GM19372 (cell line): Measurements from ENCODE around the gene GLRX3.

Source experiments
- ATAC-seq: cut with Tn5 transposase; IDR thresholded peaks from one replicate; pipeline ENCODE4 v1.9.1; 2021; ENCODE audit warnings: mild to moderate bottlenecking, low read depth, moderate library complexity; ENCODE audit not compliant: unreplicated experiment

Gene GLRX3

DNA sequence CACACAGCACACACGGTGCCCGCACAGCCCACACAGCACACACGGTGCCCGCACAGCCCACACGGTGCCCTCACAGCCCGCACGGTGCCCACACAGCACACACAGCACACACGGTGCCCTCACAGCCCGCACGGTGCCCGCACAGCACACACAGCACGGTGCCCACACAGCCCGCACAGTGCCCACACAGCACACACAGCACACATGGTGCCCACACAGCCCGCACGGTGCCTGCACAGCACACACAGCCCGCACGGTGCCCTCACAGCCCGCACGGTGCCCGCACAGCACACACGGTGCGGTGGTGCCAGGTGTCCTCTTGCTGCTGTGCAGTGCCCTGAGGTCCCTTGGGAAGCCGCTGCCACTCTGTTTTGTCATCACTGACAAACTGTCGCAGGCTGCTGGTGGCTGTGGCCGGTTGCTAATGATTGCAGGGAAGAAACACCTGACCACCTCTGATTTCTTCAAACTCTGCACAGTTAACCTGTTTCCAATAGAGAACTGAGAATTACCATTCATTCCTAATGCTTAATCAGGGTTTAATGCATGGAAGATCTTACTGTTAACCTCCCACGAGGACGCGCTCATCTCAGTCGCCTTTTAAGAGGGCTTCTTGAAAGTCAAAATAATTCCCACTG, 66.9 kb downstream of the GLRX3 start:
- no peak for ATAC-seq

DNA sequence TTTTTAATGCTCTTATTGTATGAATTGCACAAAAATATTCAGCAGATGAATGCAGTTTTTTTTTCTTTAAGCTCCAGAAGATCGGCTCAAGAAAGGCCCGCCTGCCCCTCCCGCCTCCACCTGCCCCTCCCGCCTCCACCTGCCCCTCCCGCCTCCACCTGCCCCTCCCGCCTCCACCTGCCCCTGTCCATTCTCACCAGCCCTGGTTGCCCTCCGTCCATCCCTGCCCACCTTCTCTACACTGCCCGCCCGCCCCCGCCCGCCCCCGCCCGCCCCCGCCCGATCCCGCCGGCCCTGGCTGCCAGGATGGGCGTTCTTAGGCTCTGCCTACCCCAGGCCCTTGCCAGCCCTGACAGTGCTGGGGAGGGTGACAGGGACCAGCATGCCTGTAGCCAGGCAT, 67.4 kb downstream of the GLRX3 start:
- ATAC-seq, result no peak

DNA sequence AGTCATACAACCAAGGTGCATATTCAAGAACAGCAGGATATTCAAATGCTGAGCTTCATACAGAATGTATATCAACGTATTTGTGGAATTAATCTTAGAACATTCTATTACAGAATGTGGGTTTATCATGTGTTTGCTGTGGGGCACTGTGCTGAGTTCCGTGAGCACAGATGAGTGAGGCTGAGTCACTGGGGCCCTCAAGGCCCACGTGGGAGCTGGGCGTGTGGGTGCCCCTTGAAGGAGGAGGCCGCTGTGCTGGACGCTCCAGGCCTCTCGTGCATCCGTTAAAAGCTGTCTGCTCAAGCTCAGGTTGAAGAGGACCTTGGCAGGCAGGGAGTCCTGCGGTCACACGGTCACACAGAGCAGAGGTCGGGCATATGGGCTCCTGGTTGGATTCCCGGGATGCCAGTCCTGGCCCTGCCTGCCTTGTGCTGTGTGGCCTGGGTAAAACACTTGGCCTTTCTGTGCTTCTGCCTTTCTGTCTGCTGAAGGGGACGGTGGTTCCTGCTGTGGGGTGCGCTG, 70.1 kb downstream of the GLRX3 start:
- no peak for ATAC-seq

DNA sequence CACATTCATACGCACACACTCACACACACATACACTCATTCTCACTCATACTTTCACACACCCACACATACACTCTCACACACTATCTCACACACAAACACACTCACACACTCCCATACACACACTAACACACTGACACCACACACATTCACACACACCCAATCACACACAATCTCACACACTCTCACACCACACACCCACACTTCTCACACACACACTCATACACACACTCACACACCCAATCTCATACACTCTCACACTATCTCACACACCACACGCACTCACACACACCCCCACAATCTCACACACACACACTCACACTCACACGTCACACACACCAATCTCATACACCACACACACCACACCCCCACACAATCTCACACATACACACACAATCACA, 71.0 kb downstream of the GLRX3 start:
- no peak for ATAC-seq

DNA sequence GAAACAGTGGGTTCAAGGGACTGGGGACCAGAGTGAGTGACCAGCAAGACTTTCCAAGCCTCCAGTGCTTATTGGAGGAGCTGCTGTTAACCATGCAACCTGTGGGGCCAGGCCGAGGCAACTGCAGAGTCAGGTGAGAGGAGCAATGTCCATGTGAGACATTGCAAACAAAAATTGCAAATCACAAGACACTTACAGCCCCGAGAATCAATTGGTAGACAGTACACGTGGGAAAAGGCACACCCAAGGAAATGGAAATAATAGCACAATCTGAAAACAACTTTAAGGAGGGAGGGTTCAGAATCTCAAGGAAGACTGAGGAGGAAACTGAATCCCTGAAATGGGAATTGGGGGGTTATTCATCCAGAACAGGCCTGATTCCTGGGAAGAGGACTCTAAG, 72.6 kb downstream of the GLRX3 start:
- no peak for ATAC-seq

DNA sequence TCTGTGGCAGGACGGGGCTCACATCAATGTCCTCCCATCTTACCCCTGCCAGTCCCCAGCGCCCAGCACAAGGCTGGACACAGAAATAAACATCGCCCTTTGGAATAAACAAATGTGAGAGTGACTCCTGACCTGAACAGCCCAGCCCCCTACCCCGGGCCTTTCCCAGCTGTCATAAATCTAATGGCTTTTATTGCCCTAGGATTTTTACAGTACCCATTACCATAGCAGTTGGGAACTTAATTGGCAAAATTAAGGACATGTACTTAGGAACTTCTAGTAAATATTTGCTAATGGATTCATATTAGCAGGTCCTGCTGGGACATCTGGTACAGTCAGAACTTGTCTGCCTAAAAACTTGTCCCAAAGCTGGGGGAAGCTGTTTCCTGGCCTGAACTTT, 76.6 kb downstream of the GLRX3 start:
- ATAC-seq, result no peak

DNA sequence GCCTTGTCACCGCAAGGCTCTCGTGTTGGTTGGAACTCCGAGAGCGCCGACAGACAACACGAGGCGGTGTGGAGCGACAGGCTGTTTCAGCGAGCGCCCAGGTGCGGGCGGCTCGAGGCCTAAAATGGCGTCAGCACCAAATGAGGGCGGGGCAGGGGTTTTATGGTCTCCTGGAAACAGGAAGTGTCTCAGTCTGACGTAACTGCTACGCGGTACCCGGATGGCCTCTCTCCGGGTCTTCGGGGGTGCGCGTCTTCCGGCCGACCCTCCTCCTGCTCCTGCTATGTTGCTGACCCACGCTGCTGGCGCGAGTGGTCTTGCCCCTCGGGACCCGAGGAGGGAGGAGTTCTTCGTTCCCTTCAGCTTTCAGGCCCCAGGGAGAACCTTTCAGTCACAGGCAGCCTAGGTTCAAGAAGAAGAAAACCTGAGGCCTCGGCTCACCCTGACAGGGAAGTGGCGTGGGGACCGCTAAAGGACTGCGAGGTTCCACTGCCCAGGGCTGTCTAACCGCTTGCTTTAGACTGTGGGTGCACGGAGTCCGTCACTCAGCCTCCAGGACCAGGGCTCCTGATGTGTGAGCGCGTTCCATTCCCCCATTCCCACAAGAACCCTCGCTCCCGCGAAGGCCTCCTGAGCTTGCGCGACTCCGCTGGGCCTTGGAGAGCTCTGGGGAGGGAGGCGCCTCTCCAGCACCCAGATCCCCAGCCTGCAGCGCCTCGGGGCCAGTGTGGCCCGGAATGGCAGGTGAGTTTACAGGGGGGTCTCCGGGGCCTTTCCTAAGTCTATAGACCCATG, 77.3 kb downstream of the GLRX3 start:
- no peak for ATAC-seq

DNA sequence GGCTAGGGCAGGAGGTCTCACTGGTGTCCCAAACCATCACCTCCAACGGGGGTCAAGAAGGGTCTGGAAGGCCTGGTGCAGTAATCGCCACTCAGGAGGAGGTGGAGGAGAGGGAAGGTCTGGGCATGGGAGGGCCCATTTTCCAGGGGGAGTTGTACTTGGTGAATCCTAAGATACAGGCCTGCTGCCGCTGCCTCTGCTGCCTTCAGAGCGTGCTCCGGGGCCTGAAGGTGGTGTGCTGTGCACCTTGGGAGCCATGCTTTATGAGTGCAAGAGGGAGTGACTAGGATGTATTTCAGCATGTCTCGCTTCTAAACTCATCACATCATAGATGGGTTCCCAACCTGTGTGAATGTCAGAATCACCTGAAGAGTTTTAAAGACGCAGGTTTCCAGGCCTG, 78.2 kb downstream of the GLRX3 start:
- ATAC-seq, result no peak

DNA sequence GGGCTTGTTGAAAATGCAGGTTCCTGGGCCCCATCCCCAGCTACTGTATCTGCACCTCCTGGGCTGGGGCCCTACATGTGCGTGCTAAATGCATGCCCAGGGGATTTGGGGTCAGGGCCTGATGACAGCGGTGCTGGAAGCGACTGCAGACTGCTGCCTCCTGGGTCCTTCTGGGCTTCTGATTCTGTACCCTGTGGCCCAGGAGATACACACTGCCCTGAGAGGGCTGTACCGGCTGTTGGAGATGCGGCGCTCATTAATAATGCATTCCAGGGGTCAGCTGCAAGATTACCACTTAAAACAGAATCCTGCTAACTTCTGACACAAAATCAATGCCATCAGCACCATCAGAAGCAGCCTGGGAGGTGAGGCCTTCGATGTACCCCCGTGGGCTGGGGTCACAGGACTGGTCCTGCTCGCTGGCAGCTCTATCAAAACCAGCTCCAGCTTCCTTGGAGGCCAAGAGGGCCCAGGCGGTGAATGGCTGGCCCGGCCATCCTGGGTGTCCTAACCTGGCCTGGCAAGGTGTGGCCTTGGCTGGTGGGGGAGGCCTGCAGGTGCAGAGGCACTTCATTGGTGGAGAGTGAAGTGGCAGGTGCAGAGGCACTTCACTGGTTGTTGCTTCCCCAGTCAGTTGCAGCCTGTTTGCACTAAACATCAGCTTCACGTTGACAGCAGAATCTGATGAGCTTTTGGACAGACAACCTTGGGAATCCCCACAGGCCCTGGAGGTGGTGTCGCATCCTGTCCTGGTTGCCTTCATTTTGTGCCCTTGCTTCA, 79.2 kb downstream of the GLRX3 start:
- ATAC-seq, result no peak

DNA sequence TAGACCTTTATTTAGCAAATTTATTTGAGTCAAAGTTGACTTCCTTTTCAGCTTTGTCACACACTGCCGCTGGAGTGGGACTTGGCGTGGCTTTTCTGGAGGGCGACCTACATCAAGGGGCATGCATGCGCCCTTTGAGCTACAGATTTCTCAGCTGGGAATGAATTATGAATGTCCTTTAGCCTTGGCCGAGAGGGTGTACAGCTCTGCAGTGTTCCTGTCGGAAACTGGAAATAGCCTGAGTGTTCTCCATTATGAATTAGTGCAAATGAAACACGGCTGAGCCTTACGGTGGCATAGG, 79.7 kb downstream of the GLRX3 start:
- ATAC-seq, result no peak

DNA sequence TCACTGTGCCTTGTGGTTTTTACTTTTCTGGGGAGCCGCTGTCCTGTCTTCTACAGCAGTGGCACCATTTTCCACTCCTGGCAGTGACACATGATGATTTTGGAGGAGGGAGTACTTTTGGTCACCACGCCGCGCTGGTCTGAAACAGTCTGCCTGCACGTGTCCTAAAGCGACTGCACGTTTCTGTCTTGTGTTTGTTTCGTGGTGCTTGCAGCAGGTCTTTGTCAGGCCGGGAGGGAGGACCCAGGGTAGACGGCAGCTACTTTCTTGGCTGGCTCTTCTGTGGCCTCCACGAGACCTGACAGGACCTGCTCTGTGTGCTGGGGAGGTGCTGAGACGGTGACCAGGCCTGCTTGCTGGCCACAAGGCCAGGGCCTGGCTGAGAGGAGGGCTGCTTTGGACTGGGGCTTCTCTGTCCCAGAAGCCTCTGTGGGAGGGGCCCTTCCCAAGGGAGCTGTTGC, 82.0 kb downstream of the GLRX3 start:
- ATAC-seq, result no peak

DNA sequence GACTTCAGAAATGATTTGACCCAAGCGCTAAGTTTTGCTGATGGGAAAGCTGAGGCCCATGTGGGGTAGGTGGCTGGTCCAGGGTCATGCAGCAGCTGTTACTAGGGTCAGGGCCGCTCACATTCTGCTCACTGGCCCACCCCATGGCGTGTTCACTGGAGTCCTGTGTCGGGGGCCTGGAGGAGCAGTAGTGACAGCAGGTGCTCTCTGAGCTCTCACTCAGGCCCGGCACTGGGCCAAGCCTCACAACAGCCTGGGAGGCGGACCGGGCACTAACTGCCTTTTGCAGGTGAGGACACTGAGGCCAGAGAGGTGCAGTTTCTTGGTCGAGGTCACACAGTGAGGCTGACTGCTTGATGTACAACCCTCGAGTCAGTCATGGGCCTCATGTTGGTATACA, 82.7 kb downstream of the GLRX3 start:
- ATAC-seq, result no peak

DNA sequence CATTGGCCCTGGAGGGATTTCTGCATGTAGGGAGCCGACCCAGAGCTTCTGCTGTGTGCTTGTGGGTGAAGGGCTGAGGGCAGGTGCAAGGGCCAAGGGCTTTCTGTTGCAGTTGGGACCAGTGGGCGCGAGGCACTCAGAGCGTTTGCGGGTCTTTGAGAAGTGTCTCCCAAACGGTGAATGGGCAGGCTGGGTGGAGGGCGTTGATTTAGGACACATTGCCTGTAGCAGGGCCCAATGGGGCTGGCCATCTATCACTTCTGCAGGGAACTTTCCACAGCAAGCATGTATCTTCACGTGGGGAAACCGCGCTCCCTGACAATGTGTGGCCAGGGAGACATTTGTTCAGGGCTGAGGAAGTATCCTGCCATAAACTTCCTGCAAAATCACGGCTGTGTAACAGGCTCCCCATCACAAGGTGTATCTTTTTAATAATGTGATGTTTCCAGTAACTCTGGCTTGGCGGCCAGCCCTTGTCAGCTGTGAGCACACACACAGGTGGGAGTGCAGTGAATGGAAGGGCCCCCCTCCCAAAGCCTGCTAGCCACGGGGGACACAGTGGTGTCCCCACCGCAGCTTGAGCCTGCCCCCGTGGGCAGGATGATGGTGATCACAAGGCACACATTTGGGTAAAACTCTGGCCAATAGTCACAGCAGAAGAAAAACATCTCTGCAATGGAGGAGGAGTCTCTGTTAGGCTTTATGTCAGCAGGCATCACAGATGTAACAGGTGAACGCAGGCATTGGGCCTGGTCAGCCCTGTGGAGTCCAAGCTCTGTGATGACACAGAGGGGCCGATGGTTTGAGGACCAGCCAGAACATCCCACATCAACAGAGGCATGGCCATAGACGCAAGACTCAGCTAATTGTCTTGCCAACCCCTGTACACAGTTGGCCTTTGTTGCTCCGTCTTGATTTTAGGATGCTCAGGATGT, 84.3 kb downstream of the GLRX3 start:
- ATAC-seq, result no peak

DNA sequence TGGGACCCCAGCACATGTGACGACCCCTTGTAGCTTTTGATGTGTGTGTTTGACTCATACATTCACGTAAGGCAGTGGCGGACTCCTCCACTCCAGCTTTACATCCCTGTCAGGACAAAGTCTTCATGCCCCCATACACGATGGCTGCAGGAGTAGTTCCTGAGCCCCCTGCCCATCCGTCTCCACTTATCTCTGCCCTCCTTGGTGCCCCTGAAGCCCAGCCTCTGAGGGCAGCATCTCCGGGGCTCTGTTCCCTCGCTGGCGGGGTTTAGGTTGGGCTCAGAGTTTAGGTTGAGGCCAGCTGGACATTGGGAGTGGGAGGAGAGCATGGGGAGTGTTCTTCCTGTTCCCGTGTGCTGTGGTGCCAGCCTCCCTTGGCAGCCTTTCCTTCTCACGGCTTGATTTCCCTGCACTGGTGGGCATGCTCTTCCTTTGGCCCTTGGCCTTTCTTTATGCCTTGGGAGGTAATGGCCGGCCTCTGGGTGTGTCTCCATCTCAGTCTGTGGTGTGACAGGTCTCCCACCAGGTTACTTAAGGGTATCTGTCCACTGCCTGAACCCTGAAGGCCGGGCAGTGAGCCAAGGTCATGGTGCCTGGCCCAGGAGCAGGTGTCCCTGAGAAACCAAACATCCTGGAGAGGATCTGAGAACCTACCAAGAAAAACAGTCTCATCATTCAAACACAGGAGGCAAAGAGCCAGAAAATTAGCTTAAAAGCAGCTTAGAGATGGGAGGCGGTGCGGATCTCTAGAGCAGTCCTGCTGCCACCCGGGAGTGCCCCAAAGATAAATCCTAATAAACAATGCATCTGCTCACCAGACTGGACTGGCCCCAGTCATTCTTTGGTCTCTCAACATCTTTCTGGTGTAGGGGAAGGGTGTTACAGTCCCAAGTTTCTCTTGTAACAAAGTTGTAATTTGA, 85.5 kb downstream of the GLRX3 start:
- no peak for ATAC-seq

DNA sequence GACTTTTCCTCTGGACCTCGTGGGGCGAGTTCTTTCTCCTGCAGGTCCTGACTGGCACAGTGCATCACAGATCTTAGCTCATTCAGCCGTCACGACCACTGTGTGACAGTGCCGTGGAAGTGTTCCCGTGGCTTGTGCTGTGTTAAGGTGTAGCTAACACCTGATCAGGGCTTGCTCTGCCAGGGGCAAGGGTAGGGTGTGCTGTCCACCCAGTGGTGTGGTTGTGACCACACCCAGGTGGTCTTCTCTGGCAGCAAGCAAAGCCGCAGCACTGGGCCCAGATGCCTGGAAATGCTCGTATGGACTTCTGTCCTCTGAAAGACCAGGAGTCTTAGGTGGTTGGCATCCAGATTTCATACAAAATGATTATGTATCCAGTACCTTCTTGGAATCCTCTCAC, 86.2 kb downstream of the GLRX3 start:
- ATAC-seq, result no peak

DNA sequence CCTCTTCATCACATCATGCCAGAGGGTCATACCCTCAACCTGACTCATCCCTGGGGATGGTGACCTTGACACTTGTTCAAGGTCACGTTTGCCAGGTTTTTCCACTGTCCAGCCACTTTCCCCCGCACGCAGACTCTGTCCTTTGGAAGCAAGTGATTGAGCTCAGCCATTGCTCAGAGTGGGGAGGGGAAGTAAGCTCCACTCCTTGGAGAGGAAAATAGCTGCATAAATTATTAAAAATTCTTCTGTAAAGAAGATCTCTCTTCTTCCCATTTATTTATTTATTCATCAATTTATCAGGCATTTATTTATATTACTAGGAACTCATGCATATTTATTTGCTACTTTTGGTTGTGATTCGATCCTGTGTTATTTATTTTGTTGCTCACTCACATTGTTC, 88.0 kb downstream of the GLRX3 start:
- no peak for ATAC-seq

DNA sequence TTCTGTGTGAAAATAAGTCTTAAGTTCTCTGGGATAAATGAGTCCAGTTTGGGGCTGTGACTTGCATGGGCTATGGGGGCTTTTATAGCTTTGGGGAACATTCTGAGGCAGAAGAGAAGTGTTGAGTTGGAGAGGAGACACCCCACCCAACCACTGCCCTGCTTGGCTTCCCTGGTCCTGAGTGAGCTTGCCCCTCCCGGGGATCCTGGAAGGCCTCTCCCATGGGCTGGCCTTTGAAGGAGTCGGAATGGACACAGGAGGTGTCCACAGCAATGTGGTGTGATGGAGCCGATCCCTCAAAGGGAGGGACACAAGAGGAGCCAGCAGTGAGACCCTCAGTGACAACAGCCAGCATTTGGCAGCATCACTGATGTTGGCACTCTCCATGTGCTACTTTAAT, 89.8 kb downstream of the GLRX3 start:
- ATAC-seq, result no peak

DNA sequence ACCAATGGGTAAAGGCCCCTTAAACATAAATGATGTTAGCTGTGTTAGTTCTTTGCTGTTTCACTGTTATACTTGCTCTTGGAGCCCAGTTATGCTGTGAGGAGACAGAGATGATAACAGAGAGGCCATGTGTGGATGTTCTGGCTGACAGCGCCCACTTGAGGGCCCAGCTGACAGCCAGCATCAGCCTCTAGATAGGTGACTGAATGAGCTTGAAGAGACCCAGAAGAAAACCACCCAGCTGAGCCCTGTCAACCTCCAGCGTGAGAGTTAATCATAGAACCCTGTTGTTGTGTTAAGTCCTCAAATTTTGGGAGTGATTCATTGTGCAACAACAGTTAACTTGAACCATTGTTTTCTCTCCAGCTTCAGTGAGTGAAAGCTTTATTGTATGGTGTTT, 91.7 kb downstream of the GLRX3 start:
- no peak for ATAC-seq
